Activated T-helper 17 cell treated with anti-CD3 and anti-CD28 coated beads, Interleukin-2, amount 50 U/mL, for 72 hours (primary cell): ENCODE results near the gene NEXN. TPM values are rescaled to one million over a fixed set of nuclear protein-coding genes. Genes with fewer than 3 reads are reported as not detected.
A peak's percentile ranks its signal among the peaks of the same experiment; 100 is the strongest.
"Not testable (repeated sequence)": the region's sequence is repeated elsewhere in the genome, so short reads cannot be mapped to it uniquely, and the experiment has no call there.

Experiments
- ATAC-seq: fragments of 150-1000 bp; cut with Tn5 transposase; replicated peaks from 2 replicates; pipeline ENCODE4 v1.10.0; 2021; ENCODE audit warnings: mild to moderate bottlenecking, moderate library complexity
- H3K27ac Mint-ChIP-seq: one replicate; pipeline ENCODE4 v1.8.0; 2022; ENCODE audit warnings: mixed read lengths
- H3K27me3 Mint-ChIP-seq: one replicate; pipeline ENCODE4 v1.8.0; 2022; ENCODE audit warnings: mixed read lengths
- H3K36me3 Mint-ChIP-seq: one replicate; pipeline ENCODE4 v1.8.0; 2022; ENCODE audit warnings: low read depth, mild to moderate bottlenecking, mixed read lengths
- H3K4me1 Mint-ChIP-seq: one replicate; pipeline ENCODE4 v1.8.0; 2022; ENCODE audit warnings: mixed read lengths
- H3K4me3 Mint-ChIP-seq: one replicate; pipeline ENCODE4 v1.8.0; 2022; ENCODE audit warnings: mild to moderate bottlenecking, mixed read lengths
- H3K9me3 Mint-ChIP-seq: one replicate; pipeline ENCODE4 v1.8.0; 2022; ENCODE audit warnings: mixed read lengths
- total RNA-seq, 2 donors: library from RNA; stranded (reverse); gene quantifications; one replicate each; pipeline ENCODE4 v1.2.3, GENCODE V29; 2022

The NEXN gene
- total RNA-seq, 2 donors from 2014 or later, result 0.24 TPM; not detected in 1

DNA sequence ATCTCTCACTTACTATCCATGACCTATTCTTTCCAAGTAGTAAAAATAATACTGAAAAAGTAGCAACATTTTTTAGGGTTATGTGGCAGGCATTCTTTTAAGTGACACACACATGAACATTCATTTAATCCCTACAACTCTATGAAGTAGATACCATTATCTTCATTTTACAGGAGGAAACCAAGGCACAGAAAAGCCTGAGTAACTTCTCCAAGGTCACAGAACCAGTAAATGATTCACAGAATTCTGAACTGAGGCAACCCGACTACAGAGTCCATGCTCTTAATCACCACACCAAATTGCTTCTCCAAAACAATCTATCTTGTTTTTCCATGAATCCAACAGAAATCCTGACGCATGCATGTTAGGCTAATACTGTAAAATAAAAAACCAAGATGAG is 73.0 kb downstream of the NEXN start:
- no peaks in the 10 kb centered on the region for H3K27me3 Mint-ChIP-seq
- no peaks in the 10 kb centered on the region for H3K9me3 Mint-ChIP-seq
- ATAC-seq, result peak; percentile 75
- H3K36me3 Mint-ChIP-seq, result peaks cover 100% of the 10 kb centered on the region
- H3K4me3 Mint-ChIP-seq, result no peak overlapping the region
- peaks cover 5% of the 10 kb centered on the region for H3K4me1 Mint-ChIP-seq
- peak overlapping the region; percentile 74 for H3K27ac Mint-ChIP-seq

DNA sequence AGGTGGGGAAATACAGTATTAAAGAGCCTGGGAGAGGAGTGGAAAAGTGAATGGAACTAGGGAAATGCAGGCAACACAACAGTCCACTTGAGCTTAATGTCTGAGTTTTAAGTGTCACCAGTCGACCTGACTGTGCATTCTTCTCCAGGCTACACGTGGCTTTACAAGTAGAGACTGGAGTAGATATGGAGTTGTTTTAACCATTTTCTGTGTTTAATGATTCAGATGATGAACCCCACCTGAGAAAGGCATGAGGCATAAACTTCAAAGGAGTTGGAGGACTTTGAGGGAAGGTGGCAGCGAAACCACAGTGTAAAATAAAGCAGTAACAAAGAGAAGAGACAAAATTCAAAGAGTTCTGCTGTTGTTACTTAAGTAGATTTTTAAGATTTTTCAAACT is 77.9 kb downstream of the NEXN start:
- ATAC-seq, result no peak
- H3K4me1 Mint-ChIP-seq, result peaks cover 14% of the 10 kb centered on the region
- H3K4me3 Mint-ChIP-seq, result no peak overlapping the region
- no peaks in the 10 kb centered on the region for H3K27me3 Mint-ChIP-seq
- no peak overlapping the region for H3K27ac Mint-ChIP-seq
- H3K9me3 Mint-ChIP-seq, result no peaks in the 10 kb centered on the region
- peaks cover 100% of the 10 kb centered on the region for H3K36me3 Mint-ChIP-seq

DNA sequence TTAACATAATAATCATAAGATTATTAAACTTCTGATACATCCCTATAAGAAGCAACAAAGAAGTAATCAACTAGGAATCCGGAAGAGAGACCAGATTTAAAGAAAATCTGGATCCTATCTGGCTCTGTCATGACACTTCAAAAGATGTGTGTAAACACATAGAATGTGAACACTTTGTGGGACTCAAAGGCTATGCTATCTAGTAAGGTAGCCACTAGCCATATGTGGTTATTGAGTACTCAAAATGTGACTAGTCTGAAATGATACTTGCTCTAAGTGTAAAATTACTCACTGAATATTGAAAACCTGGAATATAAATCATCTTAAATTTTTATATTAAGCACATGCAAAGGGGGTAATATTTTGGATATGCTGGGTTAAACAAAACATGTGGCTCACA is 81.8 kb downstream of the NEXN start:
- Mint-ChIP-seq H3K27me3 (no peaks in the 10 kb centered on the region), H3K9me3 (no peaks in the 10 kb centered on the region), H3K4me1 (peaks cover 23% of the 10 kb centered on the region), H3K27ac (no peak overlapping the region), H3K36me3 (peaks cover 77% of the 10 kb centered on the region), H3K4me3 (no peak overlapping the region)
- peak; percentile 61 for ATAC-seq

DNA sequence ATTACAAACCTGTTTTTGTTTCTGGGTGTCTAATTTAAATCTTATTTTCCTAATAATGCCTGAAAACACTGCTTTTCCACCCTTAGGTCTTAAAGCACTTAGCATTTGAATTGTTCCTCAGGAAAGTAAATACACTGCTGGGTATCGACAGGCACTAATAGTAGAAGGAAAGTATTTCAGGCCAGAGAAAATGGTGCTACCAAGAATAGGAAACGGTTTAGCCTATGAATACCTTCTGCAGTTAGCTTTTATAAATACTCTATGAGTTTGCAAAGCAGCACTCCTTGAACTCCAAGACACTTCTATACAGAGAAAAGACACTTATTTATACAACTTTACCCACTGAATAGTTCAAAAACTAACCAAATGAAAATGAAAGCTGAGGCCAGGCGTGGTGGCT is 83.7 kb downstream of the NEXN start:
- H3K36me3 Mint-ChIP-seq, result peaks cover 58% of the 10 kb centered on the region
- no peaks in the 10 kb centered on the region for H3K27me3 Mint-ChIP-seq
- H3K4me1 Mint-ChIP-seq, result peaks cover 31% of the 10 kb centered on the region
- peak overlapping the region; percentile 69 for H3K4me3 Mint-ChIP-seq
- H3K9me3 Mint-ChIP-seq, result no peaks in the 10 kb centered on the region
- ATAC-seq, result no peak
- H3K27ac Mint-ChIP-seq, result peak overlapping the region; percentile 46

DNA sequence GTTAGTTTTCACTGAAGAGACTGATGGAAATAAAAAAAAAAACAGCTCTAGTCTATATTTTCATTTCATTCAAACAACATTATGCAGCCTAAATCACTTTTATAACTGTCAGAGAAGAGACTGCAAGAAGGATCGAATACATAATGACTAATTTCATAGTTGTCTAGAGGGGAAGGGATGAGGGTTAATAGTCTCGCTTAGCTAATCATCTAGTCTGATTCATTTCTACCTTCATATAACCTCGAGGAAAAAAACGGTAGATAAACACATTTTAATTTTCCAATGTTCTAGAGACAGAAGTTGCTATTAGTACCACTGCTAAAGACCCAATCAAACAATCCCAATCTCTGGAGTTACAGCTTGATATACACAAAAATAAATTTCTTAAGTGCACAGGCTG is 87.0 kb downstream of the NEXN start:
- Mint-ChIP-seq H3K27me3 (no peaks in the 10 kb centered on the region), H3K4me1 (peaks cover 24% of the 10 kb centered on the region), H3K36me3 (peaks cover 25% of the 10 kb centered on the region), H3K27ac (peak overlapping the region; percentile 89), H3K9me3 (no peaks in the 10 kb centered on the region), H3K4me3 (no peak overlapping the region)
- ATAC-seq, result peak; percentile 20

DNA sequence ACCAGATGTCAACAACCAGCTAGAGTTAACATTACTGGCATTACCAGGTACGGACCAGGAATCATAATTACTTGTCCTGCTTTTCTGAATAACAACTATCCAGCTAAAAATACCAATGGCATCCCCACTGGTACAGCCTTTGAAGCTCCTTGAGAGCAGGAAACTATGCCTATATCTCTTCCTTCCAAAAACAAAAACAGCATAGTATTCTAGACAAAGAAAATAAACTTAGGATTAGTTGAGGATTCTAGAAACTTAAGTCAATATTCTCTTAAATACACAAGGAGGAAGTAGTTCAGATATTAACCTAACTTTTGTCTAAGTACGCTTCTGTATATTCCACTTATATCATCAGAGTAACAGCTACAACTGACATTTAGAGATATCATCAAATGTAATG is 87.5 kb downstream of the NEXN start:
- Mint-ChIP-seq H3K4me1 (peaks cover 29% of the 10 kb centered on the region), H3K27ac (peak overlapping the region; percentile 89), H3K27me3 (no peaks in the 10 kb centered on the region), H3K9me3 (no peaks in the 10 kb centered on the region), H3K4me3 (no peak overlapping the region), H3K36me3 (peaks cover 20% of the 10 kb centered on the region)
- ATAC-seq, result no peak

DNA sequence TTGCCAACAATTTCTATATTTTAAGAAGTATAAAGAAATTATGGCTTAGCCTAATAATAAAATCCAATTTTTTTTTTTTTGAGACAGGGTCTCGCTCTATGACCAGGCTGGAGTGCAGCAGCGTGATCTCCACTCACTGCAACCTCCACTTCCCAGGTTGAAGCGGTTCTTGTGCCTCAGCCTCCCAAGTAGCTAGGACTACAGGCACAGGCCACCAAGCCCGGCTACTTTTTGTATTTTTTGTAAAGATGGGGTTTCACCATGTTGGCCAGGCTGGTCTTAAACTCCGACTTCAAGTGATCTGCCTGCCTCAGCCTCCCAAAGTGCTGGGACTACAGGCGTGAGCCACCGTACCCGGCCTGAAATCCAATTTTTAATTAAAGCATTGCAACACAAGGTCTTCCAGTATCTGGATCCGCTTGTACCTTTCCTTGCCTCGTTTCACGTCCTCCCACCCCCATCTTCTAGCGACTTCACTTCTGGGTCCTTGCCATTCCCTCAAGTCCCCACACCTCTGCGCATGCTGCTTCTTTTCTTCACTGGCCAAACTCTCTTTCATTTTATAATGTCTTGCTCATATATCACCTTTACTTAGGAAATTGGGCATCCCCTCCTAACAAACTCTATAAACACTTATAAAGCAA is 88.1 kb downstream of the NEXN start:
- peaks cover 26% of the 10 kb centered on the region for H3K4me1 Mint-ChIP-seq

DNA sequence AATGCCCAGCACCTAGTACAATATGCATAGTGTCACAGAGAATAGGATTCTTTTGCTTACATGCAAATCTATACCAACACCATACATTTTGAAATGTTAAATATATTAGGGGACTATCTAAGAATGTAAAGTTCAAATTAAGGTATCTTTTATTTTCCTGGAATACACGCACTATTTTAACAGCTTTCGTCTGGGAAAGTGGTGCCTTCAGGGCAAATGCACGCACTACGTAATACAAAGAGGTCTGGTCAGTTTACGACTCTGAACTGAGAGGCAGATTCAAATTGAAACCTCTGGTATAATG is 89.5 kb downstream of the NEXN start:
- H3K27me3 Mint-ChIP-seq, result no peaks in the 10 kb centered on the region
- ATAC-seq, result no peak
- peaks cover 21% of the 10 kb centered on the region for H3K4me1 Mint-ChIP-seq
- H3K9me3 Mint-ChIP-seq, result no peaks in the 10 kb centered on the region
- H3K4me3 Mint-ChIP-seq, result no peak overlapping the region
- H3K36me3 Mint-ChIP-seq, result no peaks in the 10 kb centered on the region
- H3K27ac Mint-ChIP-seq, result no peak overlapping the region

More for the DNA sequence above, 88.1 kb downstream of the NEXN start:
- peak overlapping the region; percentile 89 for H3K27ac Mint-ChIP-seq
- H3K36me3 Mint-ChIP-seq, result peaks cover 13% of the 10 kb centered on the region
- ATAC-seq, result no peak
- no peaks in the 10 kb centered on the region for H3K27me3 Mint-ChIP-seq
- no peaks in the 10 kb centered on the region for H3K9me3 Mint-ChIP-seq
- no peak overlapping the region for H3K4me3 Mint-ChIP-seq

DNA sequence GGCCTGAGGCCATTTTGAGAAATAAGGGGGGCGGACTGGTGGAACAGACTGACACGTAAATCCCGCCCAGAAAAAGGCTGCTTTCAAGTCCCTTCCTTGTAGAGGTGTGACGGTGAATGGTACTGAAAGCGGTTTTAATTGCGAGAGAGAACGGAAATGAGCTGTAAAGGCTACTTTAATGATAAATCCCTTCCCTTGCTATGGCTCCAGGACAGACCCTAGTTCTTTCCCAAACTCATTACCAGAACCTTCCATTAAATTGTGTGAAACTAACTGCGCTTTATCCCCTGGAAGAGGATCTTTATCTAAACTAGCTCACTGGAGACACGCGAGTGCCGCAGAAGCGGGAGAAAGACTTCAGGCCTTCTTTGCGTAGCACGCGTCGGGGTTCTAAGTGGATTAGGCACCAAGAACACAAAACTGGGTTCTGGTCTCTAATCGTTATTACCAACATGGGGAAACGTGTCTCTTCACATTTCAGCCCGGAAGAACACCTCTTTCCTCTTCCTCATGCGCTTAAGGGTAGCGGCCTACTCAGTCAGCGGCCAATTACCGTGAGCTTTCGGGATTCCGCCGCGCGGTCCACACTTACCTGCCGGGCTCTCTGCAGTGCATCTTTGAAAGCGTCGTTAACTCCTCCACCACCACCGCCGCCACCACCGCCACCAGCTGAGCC is 90.0 kb downstream of the NEXN start:
- Mint-ChIP-seq H3K4me1 (peaks cover 19% of the 10 kb centered on the region), H3K4me3 (no peak overlapping the region), H3K9me3 (no peaks in the 10 kb centered on the region), H3K36me3 (no peaks in the 10 kb centered on the region), H3K27ac (no peak overlapping the region), H3K27me3 (no peaks in the 10 kb centered on the region)
- peak; percentile 72 for ATAC-seq

DNA sequence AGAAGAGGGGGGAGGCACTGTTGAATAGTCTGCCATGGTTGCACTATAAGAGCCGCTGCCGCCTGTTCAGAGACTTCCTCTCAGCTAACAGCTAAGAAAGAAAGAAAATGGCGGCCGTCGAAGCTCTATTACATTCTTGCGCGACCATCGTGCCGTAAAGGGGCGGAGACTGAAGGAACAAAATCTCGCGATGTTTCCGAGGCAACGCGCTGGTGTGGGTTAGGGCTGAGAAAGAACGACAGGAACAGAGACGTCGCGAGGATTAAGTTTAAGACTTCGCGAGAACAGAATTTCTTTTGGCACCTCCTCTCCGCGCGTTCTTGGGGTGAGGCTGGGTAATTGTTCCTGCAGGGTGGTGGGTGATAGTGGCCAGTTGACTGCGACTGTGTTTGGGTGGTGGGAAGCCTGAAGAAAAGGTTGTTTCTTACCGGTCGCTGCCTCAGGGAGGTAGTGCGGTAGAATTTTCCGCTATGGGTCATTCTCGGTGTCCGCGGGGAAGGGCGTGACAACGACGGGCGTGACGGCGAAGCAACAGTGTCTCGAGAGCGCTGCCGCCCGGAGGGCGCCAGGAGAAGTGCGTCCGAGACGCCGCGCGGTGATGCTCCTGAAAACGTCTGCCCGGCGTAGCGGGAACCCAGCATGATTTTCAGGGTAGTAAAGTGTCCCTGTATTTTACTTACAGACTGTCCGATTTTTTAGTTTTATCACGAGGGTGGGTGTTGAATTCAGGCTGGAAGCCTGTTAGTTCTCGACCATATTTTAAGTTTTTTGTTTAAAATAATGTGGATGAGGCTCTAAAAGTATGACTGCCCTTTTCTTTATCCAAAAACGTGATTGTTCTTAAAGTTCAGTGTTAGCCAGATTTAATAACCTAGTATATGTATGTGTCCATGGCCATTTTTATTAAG is 90.8 kb downstream of the NEXN start, which contains the start of gene FUBP1:
TSS of gene FUBP1 (minus strand) at position 104 of the 908 bp plus-strand sequence. CDS start at position 36, 68 bp downstream.
- Mint-ChIP-seq H3K4me1 (peaks cover 16% of the 10 kb centered on the region), H3K36me3 (peaks cover 5% of the 10 kb centered on the region), H3K27ac (no peak within 1 kb of the TSS), H3K9me3 (no peaks in the 10 kb centered on the region), H3K27me3 (no peaks in the 10 kb centered on the region), H3K4me3 (no peak within 1 kb of the TSS)
- peak; percentile 76 for ATAC-seq

DNA sequence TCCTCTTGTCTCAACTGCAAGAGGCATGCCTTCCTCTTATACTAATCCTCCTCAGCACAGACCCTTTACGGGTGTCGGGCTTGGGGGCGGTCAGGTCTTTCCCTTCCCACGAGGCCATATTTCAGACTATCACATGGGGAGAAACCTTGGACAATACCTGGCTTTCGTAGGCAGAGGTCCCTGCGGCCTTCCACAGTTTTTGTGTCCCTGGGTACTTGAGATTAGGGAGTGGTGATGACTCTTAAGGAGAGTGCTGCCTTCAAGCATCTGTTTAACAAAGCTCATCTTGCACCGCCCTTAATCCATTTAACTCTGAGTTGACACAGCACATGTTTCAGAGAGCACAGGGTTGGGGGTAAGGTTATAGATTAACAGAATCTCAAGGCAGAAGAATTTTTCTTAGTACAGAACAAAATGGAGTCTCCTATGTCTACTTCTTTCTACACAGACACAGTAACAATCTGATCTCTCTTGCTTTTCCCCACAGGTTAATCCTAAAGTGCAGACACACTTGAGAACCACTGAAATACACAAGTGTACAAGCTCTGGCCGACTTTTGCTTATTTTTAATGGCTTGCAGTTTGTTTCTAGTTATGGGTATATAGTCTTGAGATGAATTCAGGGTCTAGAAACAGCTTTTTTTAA is 95.0 kb downstream of the NEXN start:
- Mint-ChIP-seq H3K4me1 (peaks cover 19% of the 10 kb centered on the region), H3K36me3 (peaks cover 19% of the 10 kb centered on the region)
- not testable (repeated sequence) for H3K27me3 Mint-ChIP-seq, H3K9me3 Mint-ChIP-seq, ATAC-seq, H3K27ac Mint-ChIP-seq, H3K4me3 Mint-ChIP-seq

DNA sequence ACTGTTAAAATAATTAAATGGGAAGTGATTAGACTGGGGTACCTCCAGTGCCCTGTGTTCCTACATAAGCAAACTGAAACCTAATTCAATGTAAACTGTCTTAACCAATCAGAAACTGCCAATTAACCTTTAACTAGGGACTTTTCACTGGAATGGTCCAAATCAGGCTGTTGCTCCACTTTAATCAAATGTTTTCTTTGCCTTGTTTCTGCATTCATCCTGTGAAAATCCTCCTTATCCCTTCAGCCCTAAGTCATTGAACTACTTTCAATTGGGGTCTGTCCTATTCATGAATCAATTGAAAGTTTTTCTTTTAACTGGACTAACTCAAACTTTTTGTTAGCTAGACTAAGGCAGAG is 95.6 kb downstream of the NEXN start:
- H3K9me3 Mint-ChIP-seq, result no peaks in the 10 kb centered on the region
- H3K36me3 Mint-ChIP-seq, result peaks cover 19% of the 10 kb centered on the region
- no peak overlapping the region for H3K4me3 Mint-ChIP-seq
- no peak overlapping the region for H3K27ac Mint-ChIP-seq
- H3K27me3 Mint-ChIP-seq, result no peaks in the 10 kb centered on the region
- ATAC-seq, result no peak
- H3K4me1 Mint-ChIP-seq, result peaks cover 20% of the 10 kb centered on the region

DNA sequence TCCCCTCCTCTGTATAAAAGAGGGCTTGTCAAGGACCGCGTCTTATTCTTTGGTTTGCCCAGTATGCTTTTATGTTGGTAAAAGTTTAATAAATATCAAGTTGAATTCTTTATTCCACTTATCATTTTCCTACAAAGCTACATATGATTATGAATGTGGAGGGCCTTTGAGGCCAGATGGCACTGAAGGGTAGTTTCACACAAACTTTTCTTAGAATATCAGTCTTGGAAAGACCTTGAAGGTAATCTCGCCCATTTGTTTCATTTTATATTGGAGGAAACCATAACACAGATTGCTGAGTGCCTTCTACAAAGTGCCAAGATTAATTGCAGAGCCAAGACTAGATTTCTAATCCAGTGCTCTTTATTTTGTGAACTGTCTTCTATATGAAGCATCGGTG is 96.2 kb downstream of the NEXN start:
- Mint-ChIP-seq H3K36me3 (peaks cover 19% of the 10 kb centered on the region), H3K27ac (no peak overlapping the region), H3K4me3 (no peak overlapping the region), H3K4me1 (peaks cover 24% of the 10 kb centered on the region), H3K27me3 (no peaks in the 10 kb centered on the region), H3K9me3 (no peaks in the 10 kb centered on the region)
- no peak for ATAC-seq

DNA sequence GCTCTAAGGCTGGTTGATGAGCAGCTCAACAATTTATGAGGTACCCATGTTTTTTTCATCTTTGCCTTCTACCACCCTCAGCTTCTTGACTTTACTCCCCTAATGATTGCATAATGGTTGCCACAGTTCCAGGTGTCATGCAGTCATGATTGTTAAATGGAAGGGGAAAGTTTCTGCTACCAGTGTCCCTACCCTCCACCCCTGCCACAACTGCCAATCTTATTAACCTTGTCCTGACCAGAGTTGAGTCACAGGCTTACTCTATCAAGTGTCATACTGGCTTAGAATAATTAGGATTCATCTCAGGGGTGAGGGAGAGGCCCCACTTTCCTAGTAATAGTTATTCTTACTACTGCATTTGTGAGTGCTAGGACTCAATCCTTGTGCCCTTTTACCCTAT is 98.4 kb downstream of the NEXN start:
- no peaks in the 10 kb centered on the region for H3K27me3 Mint-ChIP-seq
- H3K4me3 Mint-ChIP-seq, result no peak overlapping the region
- H3K27ac Mint-ChIP-seq, result peak overlapping the region; percentile 42
- H3K9me3 Mint-ChIP-seq, result no peaks in the 10 kb centered on the region
- H3K4me1 Mint-ChIP-seq, result peaks cover 29% of the 10 kb centered on the region
- peaks cover 19% of the 10 kb centered on the region for H3K36me3 Mint-ChIP-seq
- peak; percentile 97 for ATAC-seq
